IMR-90 (cell line): ENCODE results near the gene LRRC36. TPM values are rescaled to one million over a fixed set of nuclear protein-coding genes. Genes with fewer than 3 reads are reported as not detected.

Source experiments
- ATAC-seq: fragments of 200-7000 bp; cut with Tn5 transposase; 2 replicates; pipeline ENCODE4 v1.9.1; 2020; ENCODE audit warnings: low read depth, mild to moderate bottlenecking, moderate library complexity
- BruUV-seq: library from RNA; stranded (reverse); fragments of 400-500 nt; replicated peaks from 2 replicates; lab custom pipeline; 2021; lab: Mats Ljungman, UMichigan
- CTCF ChIA-PET: fragments of 300-600 bp; formaldehyde crosslinking; extraction: SDS; loops from one replicate; lab custom pipeline; 2021; ENCODE audit warnings: antibody characterized with exemption; lab: Yijun Ruan, JAX
- POLR2A ChIA-PET: fragments of 300-600 bp; sonication (Branson Sonifier 250); formaldehyde crosslinking; loops from one replicate; lab custom pipeline; 2022; ENCODE audit warnings: antibody characterized with exemption; ENCODE audit not compliant: unreplicated experiment; lab: Charles Lee
- DNase-seq: peaks from one replicate; pipeline ENCODE4 v3.0.0; 2013
- H2AFZ ChIP-seq: replicated peaks from 2 replicates; pipeline ENCODE3; 2013; ENCODE audit warnings: low read length, mild to moderate bottlenecking; ENCODE audit not compliant: poor library complexity
- H2AK5ac ChIP-seq: 2 replicates; pipeline ENCODE4 v1.6.1; 2013; ENCODE audit warnings: low read depth, low read length, inconsistent platforms
- H2AK9ac ChIP-seq: replicated peaks from 2 replicates; pipeline ENCODE3; 2013; ENCODE audit warnings: mild to moderate bottlenecking, low read depth, low read length, moderate library complexity; ENCODE audit not compliant: poor library complexity
- H2BK120ac ChIP-seq: 2 replicates; pipeline ENCODE4 v1.6.1; 2013; ENCODE audit warnings: low read depth, low read length, inconsistent platforms
- H2BK15ac ChIP-seq: 3 replicates; pipeline ENCODE4 v1.6.1; 2013; ENCODE audit warnings: low read depth, low read length, inconsistent platforms
- H2BK20ac ChIP-seq: 2 replicates; pipeline ENCODE4 v1.6.1; 2013; ENCODE audit warnings: low read depth, mild to moderate bottlenecking, inconsistent platforms, low read length, moderate library complexity
- H2BK5ac ChIP-seq: 2 replicates; pipeline ENCODE4 v1.6.1; 2013; ENCODE audit warnings: mild to moderate bottlenecking, low read depth, low read length, inconsistent platforms; ENCODE audit not compliant: poor library complexity, severe bottlenecking
- H3K14ac ChIP-seq: replicated peaks from 2 replicates; pipeline ENCODE4 v1.6.1; 2013; ENCODE audit warnings: low read depth, low read length, inconsistent platforms
- H3K18ac ChIP-seq: 2 replicates; pipeline ENCODE4 v1.6.1; 2013; ENCODE audit warnings: low read depth, low read length, control low read depth
- H3K23ac ChIP-seq: 2 replicates; pipeline ENCODE4 v1.6.1; 2013; ENCODE audit warnings: low read depth, low read length, inconsistent platforms
- H3K27ac ChIP-seq: 2 replicates; pipeline ENCODE4 v1.5.1; 2013; ENCODE audit warnings: mild to moderate bottlenecking, control low read depth, low read length; ENCODE audit not compliant: insufficient read depth
- H3K27me3 ChIP-seq: 2 replicates; pipeline ENCODE4 v1.6.1; 2013; ENCODE audit warnings: low read length; ENCODE audit not compliant: control insufficient read depth, insufficient read depth
- H3K36me3 ChIP-seq: 2 replicates; pipeline ENCODE4 v1.6.1; 2013; ENCODE audit warnings: low read length, mixed read lengths; ENCODE audit not compliant: control insufficient read depth, insufficient read depth
- H3K4ac ChIP-seq: 2 replicates; pipeline ENCODE4 v1.6.1; 2013; ENCODE audit warnings: low read depth, low read length, inconsistent platforms
- H3K4me1 ChIP-seq: 2 replicates; pipeline ENCODE4 v1.6.1; 2013; ENCODE audit warnings: low read length, mixed read lengths; ENCODE audit not compliant: control insufficient read depth, insufficient read depth
- H3K4me2 ChIP-seq: 2 replicates; pipeline ENCODE4 v1.6.1; 2013; ENCODE audit warnings: low read depth, mild to moderate bottlenecking, control low read depth, low read length, moderate library complexity
- H3K4me3 ChIP-seq: 2 replicates; pipeline ENCODE4 v1.5.1; 2013; ENCODE audit warnings: low read depth, mild to moderate bottlenecking, control low read depth, low read length, moderate library complexity; ENCODE audit not compliant: insufficient read depth
- H3K56ac ChIP-seq: 2 replicates; pipeline ENCODE4 v1.6.1; 2013; ENCODE audit warnings: low read length, inconsistent platforms; ENCODE audit not compliant: insufficient read depth; ENCODE audit errors: extremely low read depth
- H3K79me1 ChIP-seq, 2 experiments: 2 replicates each; pipeline ENCODE4 v1.6.1; 2013; ENCODE audit warnings: low read length in 2 of 2, inconsistent platforms in 1 of 2, low read depth in 1 of 2
- H3K9ac ChIP-seq: 2 replicates; pipeline ENCODE4 v1.6.1; 2013; ENCODE audit warnings: low read depth, low read length, control low read depth
- H3K9me1 ChIP-seq: 2 replicates; pipeline ENCODE4 v1.6.1; 2013; ENCODE audit warnings: low read length, inconsistent platforms; ENCODE audit not compliant: insufficient read depth
- H3K9me3 ChIP-seq: 2 replicates; pipeline ENCODE4 v1.6.1; 2013; ENCODE audit warnings: low read length; ENCODE audit not compliant: control insufficient read depth, insufficient read depth
- H4K20me1 ChIP-seq: 2 replicates; pipeline ENCODE4 v1.6.1; 2013; ENCODE audit warnings: low read length, inconsistent platforms; ENCODE audit not compliant: insufficient read depth
- H4K5ac ChIP-seq: 2 replicates; pipeline ENCODE4 v1.6.1; 2013; ENCODE audit warnings: mild to moderate bottlenecking, low read depth, low read length, control low read depth
- H4K8ac ChIP-seq, 2 experiments: 2 replicates each; pipeline ENCODE4 v1.6.1; 2013; ENCODE audit warnings: low read depth in 2 of 2, low read length in 2 of 2, control low read depth in 1 of 2, inconsistent platforms in 1 of 2
- H4K91ac ChIP-seq: 2 replicates; pipeline ENCODE4 v1.6.1; 2013; ENCODE audit warnings: low read depth, low read length, inconsistent platforms; ENCODE audit not compliant: insufficient read depth
- MAFK ChIP-seq: IDR thresholded peaks from 2 replicates; pipeline ENCODE4 v1.6.1; 2012; ENCODE audit warnings: low read depth, low read length, improper control_type of control experiment
- USF2 ChIP-seq: fragments of 150-350 bp; IDR thresholded peaks from 2 replicates; pipeline ENCODE4 v1.6.1; 2017; ENCODE audit warnings: mild to moderate bottlenecking, antibody characterized with exemption, low read length, low read depth
- WGBS, 2 experiments: methylation state at CpG; one replicate each; pipeline versions ENCODE4 v1.1.5 to v1.1.7; 2013; ENCODE audit warnings: missing lambda C conversion rate in 2 of 2; ENCODE audit not compliant: insufficient read length in 1 of 2; ENCODE audit errors: extremely low coverage in 2 of 2; 5-methylcytosine and 5-hydroxymethylcytosine counted together
- dilution Hi-C: fragments of 300-500 bp; cut with HindIII; formaldehyde crosslinking; loops from one replicate; pipeline ENCODE4 v1.14.3; 2018; ENCODE audit warnings: low sequenced_read_pairs; ENCODE audit not compliant: unreplicated experiment
- in situ Hi-C: fragments of 300-500 bp; cut with MboI; formaldehyde crosslinking; loops from 3 replicates; pipeline ENCODE4 v1.14.3; 2019; ENCODE audit warnings: low sequenced_read_pairs, inconsistent platforms, mixed read lengths
- intact Hi-C: fragments of 100-400 bp; cut with micrococcal nuclease; formaldehyde crosslinking; loops from 2 replicates; pipeline ENCODE4 v1.10.0; 2022
- polyA plus RNA-seq, 3 experiments: library from polyadenylated mRNA; depleted of rRNA; stranded (reverse); fragments of >200 nt; gene quantifications; 2 replicates each; pipeline ENCODE4 v1.2.3, GENCODE V29; 2012; ENCODE audit warnings: low replicate concordance in 1 of 3
- total RNA-seq: library from RNA; depleted of rRNA; stranded (reverse); fragments of >200 nt; gene quantifications from 2 replicates; pipeline ENCODE4 v1.2.3, GENCODE V29; 2012

Gene LRRC36
- total and polyA plus RNA-seq, 2 of the 4 experiments (the other 2 are of a cell fraction) = 0.18 to 0.29 TPM

- no peak overlapping the region for H3K27ac ChIP-seq
- H3K4me2 ChIP-seq = no peak overlapping the region
- no peak overlapping the region for H4K5ac ChIP-seq
- no peak overlapping the region for H2BK5ac ChIP-seq
- H3K23ac ChIP-seq = no peak overlapping the region
- no peak overlapping the region for H3K18ac ChIP-seq
- DNase-seq (no peak), ATAC-seq (no peak)
- in situ Hi-C loops (no loop called here), intact Hi-C loops (loop anchor here (2.0 kb wide), 1 partner anchor 139 kb away; no protein-coding TSS in a partner anchor), dilution Hi-C loops (no loop called here)
- no peak overlapping the region for H2BK20ac ChIP-seq
- H3K4me3 ChIP-seq = no peak overlapping the region
- ChIA-PET CTCF (interaction anchor here (0.6 to 1.3 kb wide), 12 partner anchors 8 to 391 kb away, joined by 3 to 7 read pairs (median 4); no protein-coding TSS in a partner anchor), POLR2A (no interaction called here)
- no TSS peak for BruUV-seq
- H4K20me1 ChIP-seq = no peaks in the 10 kb centered on the region
- peak overlapping the region; percentile 15 for H2AK9ac ChIP-seq
- peak overlapping the region; percentile 53 for H2AFZ ChIP-seq
- peaks cover 11% of the 10 kb centered on the region for H3K4me1 ChIP-seq
- H3K27me3 ChIP-seq = no peaks in the 10 kb centered on the region
- no peaks in the 10 kb centered on the region; a peak in 1 of 4 replicates for H3K79me1 ChIP-seq
- H3K9ac ChIP-seq = no peak overlapping the region
- no peak overlapping the region for H4K91ac ChIP-seq
- WGBS, 2 experiments = 6% methylated on average over 2 of the region's 19 CpGs; no CpG with 5 or more reads in 1 of the 2 experiments
- H2BK120ac ChIP-seq = no peak overlapping the region
- H3K36me3 ChIP-seq = no peaks in the 10 kb centered on the region
- H3K56ac ChIP-seq = no peak overlapping the region
- no peak overlapping the region for H3K4ac ChIP-seq
- TF ChIP-seq MAFK = no peak
- TF ChIP-seq USF2 = no peak
- H3K9me1 ChIP-seq = no peaks in the 10 kb centered on the region
- no peak overlapping the region for H2AK5ac ChIP-seq
- no peak overlapping the region for H4K8ac ChIP-seq
- H2BK15ac ChIP-seq = no peak overlapping the region
- no peaks in the 10 kb centered on the region for H3K9me3 ChIP-seq
- H3K14ac ChIP-seq = no peak overlapping the region
These were observed 73.4 kb downstream of the LRRC36 start for GRCh38 chr16:67399749-67400704.
